Measurements from ENCODE around the gene ENTPD7. TPM values are rescaled to one million over a fixed set of nuclear protein-coding genes. Genes with fewer than 3 reads are reported as not detected.

ENTPD7 gene
- total and polyA plus RNA-seq, 2 of the 8 experiments (the other 6 are each of a cell fraction or from before 2014, with no cell fraction given) = 5.0 to 15.6 TPM

- H3K27me3 ChIP-seq (replicated peaks in 1 of 4; ENCODE audit: control insufficient read depth in 3 of 4, extremely low read depth in 1 of 4, insufficient read depth in 3 of 4, low read length in 3 of 4) = no peaks in the 10 kb centered on the region
- no peak overlapping the region for H3K4me2 ChIP-seq (ENCODE audit: insufficient read depth in 1 of 2, low read depth in 2 of 2, low read length in 2 of 2)
- no peak overlapping the region for H3K9ac ChIP-seq (replicated peaks in 1 of 4; ENCODE audit: extremely low read depth in 1 of 4, low read depth in 3 of 4, low read length in 3 of 4)
- H3K4me1 ChIP-seq (replicated peaks in 1 of 4; ENCODE audit: control insufficient read depth in 3 of 4, insufficient read depth in 4 of 4, low read length in 3 of 4) = no peaks in the 10 kb centered on the region
- H2BK15ac ChIP-seq (ENCODE audit: low read length) = no peak overlapping the region
- no peak overlapping the region for H3K27ac ChIP-seq (ENCODE audit: low read depth, low read length)
- H3K36me3 ChIP-seq (ENCODE audit: control insufficient read depth in 2 of 4, insufficient read depth in 4 of 4, low read length in 3 of 4) = peaks cover 2 to 61% (median 15%) of the 10 kb centered on the region in 4 experiments; a peak in 5 of 8 replicates
- no peaks in the 10 kb centered on the region for H3K9me3 ChIP-seq (ENCODE audit: insufficient read depth in 2 of 2, low read depth in 1 of 2, low read length in 1 of 2)
- TF ChIP-seq EGR1 (IDR thresholded peaks at IDR 0.05; ENCODE audit: borderline replicate concordance, low read depth, low read length) (no peak), GTF2F1 (IDR thresholded peaks at IDR 0.05; ENCODE audit: borderline replicate concordance, low read depth, low read length) (no peak), CHD2 (IDR thresholded peaks at IDR 0.05; ENCODE audit: low read length) (no peak), CREB1 (IDR thresholded peaks at IDR 0.05) (no peak), EZH2 (IDR thresholded peaks at IDR 0.05; ENCODE audit: low read depth, low read length, severe bottlenecking) (no peak), TEAD4 (IDR thresholded peaks at IDR 0.05; ENCODE audit: low read depth, low read length) (no peak)
- no peaks in the 10 kb centered on the region for H3K79me2 ChIP-seq (ENCODE audit: control insufficient read depth in 1 of 2, insufficient read depth in 2 of 2, low read length in 2 of 2)
- H4K20me1 ChIP-seq (replicated peaks in 1 of 2; ENCODE audit: control insufficient read depth in 1 of 2, insufficient read depth in 2 of 2, low read length in 2 of 2) = no peaks in the 10 kb centered on the region
- no peak overlapping the region for H3K4ac ChIP-seq (replicated peaks; ENCODE audit: insufficient read length, low read depth, low read length)
- FAIRE-seq (no peak), DNase-seq (ENCODE audit: low read depth in 1 of 2, low spot score in 2 of 2) (no peak)
- H3K18ac ChIP-seq (ENCODE audit: extremely low read depth, low read length) = no peak overlapping the region
- H2BK20ac ChIP-seq (ENCODE audit: low read length) = no peak overlapping the region
- H4K5ac ChIP-seq (ENCODE audit: insufficient read length, low read depth, low read length) = no peak overlapping the region
- H3K56ac ChIP-seq (replicated peaks; ENCODE audit: insufficient read length, low read depth, low read length) = no peak overlapping the region
- H3K4me3 ChIP-seq (ENCODE audit: extremely low read depth in 1 of 4, insufficient read depth in 2 of 4, low read depth in 3 of 4, low read length in 4 of 4) = no peak overlapping the region
- H4K8ac ChIP-seq (ENCODE audit: extremely low read depth, insufficient read depth, low read length) = no peak overlapping the region
- no peak overlapping the region for H3K23ac ChIP-seq (ENCODE audit: insufficient read length)
- H2BK12ac ChIP-seq (ENCODE audit: low read depth, low read length) = no peak overlapping the region
- H3K79me1 ChIP-seq (ENCODE audit: low read depth, low read length) = no peaks in the 10 kb centered on the region
- CTCF ChIA-PET (ENCODE audit: partially characterized antibody) = no interaction called here
- no peak overlapping the region for H4K91ac ChIP-seq (replicated peaks; ENCODE audit: insufficient read length, low read length)
- H3K23me2 ChIP-seq (ENCODE audit: low read depth, low read length) = no peaks in the 10 kb centered on the region
- H2AK5ac ChIP-seq (ENCODE audit: low read depth, low read length) = no peak overlapping the region
- no peak overlapping the region for H2BK5ac ChIP-seq (ENCODE audit: low read depth, low read length)
- no peak overlapping the region for H3K14ac ChIP-seq (ENCODE audit: insufficient read length)
- H2BK120ac ChIP-seq (replicated peaks; ENCODE audit: low read depth, low read length) = no peak overlapping the region
- POLR2A ChIA-PET (ENCODE audit: partially characterized antibody) = interaction anchor here (0.7 to 1.4 kb wide), 2 partner anchors 14 to 128 kb away, joined by 3 to 4 read pairs; no protein-coding TSS in a partner anchor
- no peak overlapping the region for H2AFZ ChIP-seq (ENCODE audit: low read length)
- WGBS, 2 experiments (ENCODE audit: extremely low coverage in 1 of 2, insufficient coverage in 1 of 2, insufficient read length in 1 of 2, insufficient replicate concordance in 2 of 2, low coverage in 1 of 2, low lambda C conversion rate in 2 of 2, missing lambda C conversion rate in 1 of 2) = 79% methylated on average over 1 of the region's 1 CpG; no CpG with 5 or more reads in 1 of the 2 experiments
Measured at GRCh38 chr10:99754670-99755069, 95.4 kb downstream of the ENTPD7 start.
